OCI-LY3 (cell line): Measurements from ENCODE around the gene ADARB2.

Source experiments
- H2AFZ ChIP-seq: fragments of 200-600, 300-600 bp; shearing (Covaris generic); 2 replicates; pipeline ENCODE4 v1.6.0; 2014; ENCODE audit warnings: antibody characterized with exemption, low read depth, low read length
- H3K27ac ChIP-seq: fragments of 200-600, 300-600 bp; sonication (generic); 2 replicates; pipeline ENCODE4 v1.5.1; 2014; ENCODE audit warnings: mild to moderate bottlenecking, low read length, moderate library complexity, mixed read lengths
- H3K27me3 ChIP-seq: fragments of 200-600, 300-600 bp; sonication (generic); 2 replicates; pipeline ENCODE4 v1.6.1; 2014; ENCODE audit warnings: low read depth, low read length, mixed read lengths
- H3K36me3 ChIP-seq: fragments of 200-600, 300-600 bp; sonication (generic); replicated peaks from 2 replicates; pipeline ENCODE3; 2014; ENCODE audit warnings: low read depth, low read length, mixed read lengths
- H3K4me1 ChIP-seq: fragments of 300-600, 200-600 bp; sonication (generic); 2 replicates; pipeline ENCODE4 v1.6.1; 2014; ENCODE audit warnings: low read length, mixed read lengths
- H3K4me2 ChIP-seq: fragments of 200-600, 300-600 bp; sonication (generic); 2 replicates; pipeline ENCODE4 v1.6.1; 2014; ENCODE audit warnings: low read length, mixed read lengths
- H3K4me3 ChIP-seq: fragments of 300-600, 200-600 bp; sonication (generic); 2 replicates; pipeline ENCODE4 v1.5.1; 2014; ENCODE audit warnings: antibody characterized with exemption, mild to moderate bottlenecking, low read length, moderate library complexity
- H3K79me2 ChIP-seq: fragments of 300-600, 200-600 bp; shearing (Covaris generic); 2 replicates; pipeline ENCODE4 v1.6.1; 2014; ENCODE audit warnings: mild to moderate bottlenecking, low read length, mixed read lengths
- H3K9ac ChIP-seq: fragments of 300-600, 200-600 bp; shearing (Covaris generic); 2 replicates; pipeline ENCODE4 v1.6.0; 2014; ENCODE audit warnings: mild to moderate bottlenecking, low read length, moderate library complexity
- H3K9me3 ChIP-seq: fragments of 200-600, 300-600 bp; shearing (Covaris generic); 2 replicates; pipeline ENCODE4 v1.6.1; 2014; ENCODE audit warnings: low read length, mixed read lengths; ENCODE audit not compliant: insufficient read depth
- H4K20me1 ChIP-seq: fragments of 200-600, 300-600 bp; sonication (generic); 2 replicates; pipeline ENCODE4 v1.6.1; 2016; ENCODE audit warnings: low read length, mixed read lengths; ENCODE audit not compliant: insufficient read depth
- EZH2phosphoT487 ChIP-seq: fragments of 200-600 bp; shearing (Covaris generic); IDR thresholded peaks from 2 replicates; pipeline ENCODE4 v1.6.1; 2018; ENCODE audit warnings: antibody characterized with exemption, mixed run types, low read depth
- TF ChIP-seq, protein P1 (sequence below): fragments of 200-600, 300-600 bp; sonication (generic); IDR thresholded peaks from 2 replicates; pipeline ENCODE4 v1.5.1; 2014; ENCODE audit warnings: antibody characterized with exemption, low read length, low read depth

Gene ADARB2

DNA sequence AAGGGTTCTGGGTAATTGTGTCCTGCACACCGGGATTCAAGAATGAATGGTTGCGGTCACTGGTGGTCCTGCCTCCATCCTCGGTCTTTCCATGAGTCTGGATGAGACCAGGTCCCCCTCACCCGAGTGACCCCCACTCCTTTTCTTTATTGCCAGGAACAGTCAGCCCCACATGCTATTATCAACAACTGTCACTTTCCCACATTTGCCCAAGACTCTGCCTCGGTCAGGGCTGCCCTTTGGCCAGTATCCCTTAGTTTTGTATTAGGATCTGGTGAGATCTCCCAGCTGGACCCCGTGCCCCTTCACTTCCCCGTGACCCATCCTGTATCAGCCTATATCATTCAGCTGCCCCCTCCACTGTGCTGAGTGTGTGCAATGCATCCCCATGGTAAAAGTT, 288.3 kb downstream of the ADARB2 start:
- Histone ChIP-seq H3K27me3 (no peaks in the 10 kb centered on the region), H3K4me1 (no peaks in the 10 kb centered on the region), H3K9me3 (no peaks in the 10 kb centered on the region), H3K4me3 (no peak overlapping the region), H3K9ac (no peak overlapping the region), H3K79me2 (no peaks in the 10 kb centered on the region), H2AFZ (no peak overlapping the region), H3K36me3 (no peaks in the 10 kb centered on the region), H4K20me1 (no peaks in the 10 kb centered on the region), H3K4me2 (no peak overlapping the region), H3K27ac (no peak overlapping the region)
- TF ChIP-seq, protein P1, sequence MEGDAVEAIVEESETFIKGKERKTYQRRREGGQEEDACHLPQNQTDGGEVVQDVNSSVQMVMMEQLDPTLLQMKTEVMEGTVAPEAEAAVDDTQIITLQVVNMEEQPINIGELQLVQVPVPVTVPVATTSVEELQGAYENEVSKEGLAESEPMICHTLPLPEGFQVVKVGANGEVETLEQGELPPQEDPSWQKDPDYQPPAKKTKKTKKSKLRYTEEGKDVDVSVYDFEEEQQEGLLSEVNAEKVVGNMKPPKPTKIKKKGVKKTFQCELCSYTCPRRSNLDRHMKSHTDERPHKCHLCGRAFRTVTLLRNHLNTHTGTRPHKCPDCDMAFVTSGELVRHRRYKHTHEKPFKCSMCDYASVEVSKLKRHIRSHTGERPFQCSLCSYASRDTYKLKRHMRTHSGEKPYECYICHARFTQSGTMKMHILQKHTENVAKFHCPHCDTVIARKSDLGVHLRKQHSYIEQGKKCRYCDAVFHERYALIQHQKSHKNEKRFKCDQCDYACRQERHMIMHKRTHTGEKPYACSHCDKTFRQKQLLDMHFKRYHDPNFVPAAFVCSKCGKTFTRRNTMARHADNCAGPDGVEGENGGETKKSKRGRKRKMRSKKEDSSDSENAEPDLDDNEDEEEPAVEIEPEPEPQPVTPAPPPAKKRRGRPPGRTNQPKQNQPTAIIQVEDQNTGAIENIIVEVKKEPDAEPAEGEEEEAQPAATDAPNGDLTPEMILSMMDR = no peak

DNA sequence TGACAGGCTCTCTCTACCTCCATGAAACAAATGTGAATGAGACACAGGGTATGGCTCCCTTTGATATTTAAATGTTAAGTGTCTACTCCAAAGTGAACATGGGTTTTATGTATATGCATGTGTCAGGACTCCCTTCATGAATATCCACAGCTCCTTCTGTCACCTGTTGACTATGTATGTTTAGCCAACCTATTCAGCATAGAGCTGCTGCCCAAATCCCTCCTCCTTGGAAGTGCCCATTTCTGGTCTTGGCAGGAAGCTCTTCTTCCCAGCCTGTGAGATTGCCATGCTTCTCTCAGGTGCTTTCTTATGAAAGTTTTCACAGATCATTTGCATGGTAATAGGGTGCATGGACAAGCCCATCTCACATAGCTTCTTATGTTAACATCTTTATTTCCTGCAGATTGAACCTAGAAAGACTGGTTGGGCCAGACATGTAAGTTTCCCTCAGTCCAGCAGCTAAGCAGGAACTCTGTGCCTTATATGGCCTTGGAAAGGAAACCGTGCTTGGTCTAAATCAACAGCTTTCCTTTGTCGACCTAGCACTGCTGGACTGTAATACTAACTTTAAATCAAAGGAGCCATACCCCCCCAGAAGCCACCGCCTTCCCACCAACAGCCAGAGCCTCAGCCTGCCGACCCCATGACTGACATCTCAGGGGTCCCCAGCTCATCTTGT, 288.9 kb downstream of the ADARB2 start:
- TF ChIP-seq, protein P1 = no peak
- TF ChIP-seq EZH2phosphoT487 = no peak
- H4K20me1 ChIP-seq = no peaks in the 10 kb centered on the region

DNA sequence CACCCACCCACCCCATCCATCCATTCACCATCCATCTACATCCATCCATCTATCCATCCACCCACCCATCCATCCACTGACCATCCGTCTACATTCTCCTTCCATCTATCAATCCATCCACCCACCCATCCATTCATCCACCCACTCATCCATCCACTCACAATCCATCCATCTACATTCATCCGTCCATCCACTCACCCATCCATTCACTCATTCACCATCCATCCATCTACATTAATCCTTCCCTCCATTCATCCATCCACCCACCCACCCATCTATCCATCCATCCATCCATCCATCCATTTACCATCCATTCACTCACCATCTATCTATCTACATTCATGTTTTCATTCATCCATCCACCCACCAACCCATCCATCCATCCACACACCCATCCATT, 292.5 kb downstream of the ADARB2 start:
- Histone ChIP-seq H3K4me1 (no peaks in the 10 kb centered on the region), H3K79me2 (no peaks in the 10 kb centered on the region), H3K4me3 (no peak overlapping the region), H3K9me3 (no peaks in the 10 kb centered on the region), H3K27me3 (no peaks in the 10 kb centered on the region), H4K20me1 (no peaks in the 10 kb centered on the region), H2AFZ (no peak overlapping the region), H3K9ac (no peak overlapping the region), H3K27ac (no peak overlapping the region), H3K36me3 (no peaks in the 10 kb centered on the region), H3K4me2 (no peak overlapping the region)
- TF ChIP-seq, protein P1 = no peak

More for the DNA sequence above, 288.9 kb downstream of the ADARB2 start:
- Histone ChIP-seq H3K27ac (no peak overlapping the region), H3K36me3 (no peaks in the 10 kb centered on the region), H3K4me1 (no peaks in the 10 kb centered on the region), H3K9ac (no peak overlapping the region), H3K4me2 (no peak overlapping the region), H3K27me3 (no peaks in the 10 kb centered on the region), H3K9me3 (no peaks in the 10 kb centered on the region), H3K79me2 (no peaks in the 10 kb centered on the region), H3K4me3 (no peak overlapping the region), H2AFZ (no peak overlapping the region)

DNA sequence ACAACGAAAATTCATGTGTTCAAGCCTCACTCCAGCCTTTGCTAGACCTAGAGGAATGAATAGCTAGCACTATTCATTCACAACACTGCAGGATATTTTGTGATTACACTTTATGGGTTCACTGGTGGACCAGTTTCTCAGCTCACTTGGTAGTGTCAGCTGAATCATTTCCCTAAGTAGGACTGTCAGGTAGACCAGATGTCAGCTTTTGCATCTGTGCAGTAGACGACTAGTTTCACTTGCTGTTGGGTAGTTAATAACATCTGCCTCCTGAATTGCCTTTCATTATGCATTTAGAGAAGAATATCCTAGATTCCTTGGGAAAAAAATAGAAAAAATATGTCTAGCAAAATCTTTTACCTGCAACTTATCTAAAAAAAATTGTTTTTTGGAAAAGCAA, 296.4 kb downstream of the ADARB2 start:
- Histone ChIP-seq H3K79me2 (no peaks in the 10 kb centered on the region), H3K4me3 (no peak overlapping the region), H4K20me1 (no peaks in the 10 kb centered on the region), H2AFZ (no peak overlapping the region), H3K4me2 (no peak overlapping the region), H3K36me3 (no peaks in the 10 kb centered on the region), H3K4me1 (no peaks in the 10 kb centered on the region), H3K27me3 (no peaks in the 10 kb centered on the region), H3K9me3 (no peaks in the 10 kb centered on the region), H3K27ac (no peak overlapping the region), H3K9ac (no peak overlapping the region)
- TF ChIP-seq EZH2phosphoT487 = no peak
- TF ChIP-seq, protein P1 = no peak
